GM12873 (cell line): Measurements from ENCODE around the gene USP53.

ENCODE experiments used
- TF ChIP-seq, protein P1 (sequence below): IDR thresholded peaks from 2 replicates; pipeline ENCODE4 v1.5.1; 2012; ENCODE audit warnings: low read depth, mild to moderate bottlenecking, moderate library complexity, low read length, control low read depth; ENCODE audit not compliant: insufficient read depth; ENCODE audit errors: missing control alignments

The USP53 gene

DNA sequence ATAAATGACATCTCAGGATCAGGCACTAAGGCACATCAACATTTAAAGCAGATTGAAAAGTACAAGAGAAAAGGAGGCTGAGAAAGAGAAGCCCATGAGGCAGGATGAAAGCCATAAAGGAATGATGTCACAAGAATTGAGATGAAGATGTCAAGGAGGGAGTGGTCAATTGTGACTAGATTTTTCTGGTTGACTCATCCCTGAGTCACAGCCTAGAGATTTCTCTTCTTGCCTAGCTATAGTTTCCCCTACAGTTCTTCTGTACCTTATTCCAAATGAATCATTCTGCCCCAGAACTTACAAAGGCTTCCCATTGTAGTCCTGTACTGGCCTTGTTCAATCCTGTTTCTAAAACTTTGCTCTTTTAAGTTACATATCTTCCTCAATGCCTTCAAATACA lies 3.4 kb upstream of the USP53 start:
- TF ChIP-seq, protein P1, sequence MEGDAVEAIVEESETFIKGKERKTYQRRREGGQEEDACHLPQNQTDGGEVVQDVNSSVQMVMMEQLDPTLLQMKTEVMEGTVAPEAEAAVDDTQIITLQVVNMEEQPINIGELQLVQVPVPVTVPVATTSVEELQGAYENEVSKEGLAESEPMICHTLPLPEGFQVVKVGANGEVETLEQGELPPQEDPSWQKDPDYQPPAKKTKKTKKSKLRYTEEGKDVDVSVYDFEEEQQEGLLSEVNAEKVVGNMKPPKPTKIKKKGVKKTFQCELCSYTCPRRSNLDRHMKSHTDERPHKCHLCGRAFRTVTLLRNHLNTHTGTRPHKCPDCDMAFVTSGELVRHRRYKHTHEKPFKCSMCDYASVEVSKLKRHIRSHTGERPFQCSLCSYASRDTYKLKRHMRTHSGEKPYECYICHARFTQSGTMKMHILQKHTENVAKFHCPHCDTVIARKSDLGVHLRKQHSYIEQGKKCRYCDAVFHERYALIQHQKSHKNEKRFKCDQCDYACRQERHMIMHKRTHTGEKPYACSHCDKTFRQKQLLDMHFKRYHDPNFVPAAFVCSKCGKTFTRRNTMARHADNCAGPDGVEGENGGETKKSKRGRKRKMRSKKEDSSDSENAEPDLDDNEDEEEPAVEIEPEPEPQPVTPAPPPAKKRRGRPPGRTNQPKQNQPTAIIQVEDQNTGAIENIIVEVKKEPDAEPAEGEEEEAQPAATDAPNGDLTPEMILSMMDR, result no peak

DNA sequence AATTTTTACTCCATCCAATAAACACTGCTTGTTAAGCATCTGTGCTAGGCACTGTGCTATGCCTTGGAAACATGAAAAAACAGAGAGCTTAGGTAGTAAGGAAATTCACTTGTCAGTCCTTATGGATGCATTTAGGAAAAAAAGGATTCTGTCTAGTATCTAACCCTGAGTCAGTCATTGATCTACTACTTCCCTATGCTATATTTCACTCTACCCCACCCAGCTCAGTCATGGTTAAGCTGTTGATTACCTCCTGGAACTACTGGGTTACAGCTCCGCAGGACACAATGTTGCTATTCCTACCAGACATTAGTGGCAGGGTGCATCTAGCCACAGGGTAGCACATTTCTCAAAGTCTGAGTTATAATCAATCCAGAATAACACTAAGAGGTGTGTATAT lies 2.9 kb upstream of the USP53 start:
- TF ChIP-seq, protein P1, result no peak

DNA sequence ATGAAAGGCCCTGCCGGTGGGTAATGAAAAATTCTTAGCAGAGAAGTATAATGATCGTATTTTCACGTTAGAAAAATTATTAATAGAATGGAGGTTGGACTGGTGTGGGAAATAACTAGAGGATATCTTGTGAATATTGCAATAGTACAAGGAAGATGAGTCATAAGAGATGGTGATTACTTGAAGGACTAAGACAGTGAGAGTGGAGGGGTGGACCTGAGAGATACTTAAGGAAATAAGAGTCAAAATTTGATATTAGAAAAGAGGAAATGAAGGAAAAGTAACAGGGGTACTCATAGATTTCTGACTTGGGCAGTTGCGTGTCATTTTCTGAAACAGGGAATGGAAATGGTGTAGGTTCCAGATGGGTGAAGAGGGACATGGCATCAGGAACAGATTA lies 1.7 kb upstream of the USP53 start:
- TF ChIP-seq, protein P1, result no peak

DNA sequence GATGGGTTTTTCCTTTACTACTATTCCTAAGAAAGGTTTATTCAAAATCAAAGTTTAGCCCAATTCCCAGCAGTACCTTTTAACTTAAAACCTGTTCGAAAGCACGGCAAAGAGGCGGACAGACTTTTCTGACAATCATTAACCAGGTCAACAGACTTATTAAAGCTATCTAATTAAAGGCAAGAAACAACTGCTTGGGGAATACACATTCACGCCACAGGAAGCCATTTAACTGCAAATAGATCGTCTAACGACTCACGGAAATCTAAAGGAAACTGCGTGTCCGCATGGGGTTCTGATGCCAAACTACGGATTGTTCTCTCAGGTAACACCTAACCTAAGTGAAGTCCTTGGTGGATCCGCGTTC lies 663 bp upstream of the USP53 start:
- TF ChIP-seq, protein P1, result no peak

DNA sequence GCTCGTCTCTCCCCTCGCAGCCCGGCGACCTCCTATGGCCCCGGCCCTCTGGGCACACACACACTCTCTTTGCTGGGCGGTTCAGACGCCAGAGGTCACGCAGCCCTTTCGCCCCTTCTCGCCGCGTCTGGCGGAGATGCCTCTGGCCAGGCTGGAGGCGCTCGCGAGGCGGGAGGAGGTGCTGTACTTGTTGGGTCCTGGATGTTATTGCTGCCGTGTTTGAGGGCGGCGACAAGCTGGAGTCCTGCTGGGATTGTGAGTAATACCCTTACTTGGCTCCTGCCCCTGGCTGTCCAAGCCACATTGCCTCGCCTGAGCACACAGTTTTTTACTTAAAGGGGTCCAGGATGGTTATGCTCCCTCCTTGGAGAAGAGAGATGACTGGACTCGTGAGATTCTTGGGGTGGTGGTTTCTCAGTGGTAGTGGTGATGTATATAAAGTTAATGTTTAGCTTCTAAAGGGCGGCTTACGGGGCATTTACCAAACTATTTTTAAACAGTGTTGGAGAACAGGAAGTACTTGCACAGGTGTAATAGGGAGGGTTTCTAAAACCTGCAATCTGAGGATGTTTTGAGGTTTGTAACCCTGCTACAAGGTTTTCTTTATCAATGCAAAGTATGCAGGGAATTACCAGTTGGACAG lies 572 bp downstream of the USP53 start:
- TF ChIP-seq, protein P1, result peak; percentile 46

DNA sequence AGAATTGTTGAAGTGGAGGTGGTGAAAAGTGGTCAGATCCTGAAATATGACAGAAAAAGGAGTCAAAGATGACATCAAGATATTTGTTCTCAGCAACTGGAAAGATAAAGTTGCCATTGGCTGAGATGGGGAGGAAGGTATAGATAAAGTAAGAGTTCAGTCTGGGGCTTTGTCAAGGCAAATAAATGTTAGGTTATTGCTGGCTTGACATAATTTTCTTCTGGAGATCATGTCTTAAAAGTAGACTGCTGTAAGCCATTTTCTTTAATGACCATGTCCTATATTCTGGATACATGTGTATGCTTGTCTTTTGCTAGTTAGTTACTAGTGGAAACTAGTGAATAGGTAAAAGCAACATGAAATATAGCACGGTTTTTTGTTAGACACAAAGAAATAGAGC lies 5.6 kb downstream of the USP53 start:
- TF ChIP-seq, protein P1, result no peak

DNA sequence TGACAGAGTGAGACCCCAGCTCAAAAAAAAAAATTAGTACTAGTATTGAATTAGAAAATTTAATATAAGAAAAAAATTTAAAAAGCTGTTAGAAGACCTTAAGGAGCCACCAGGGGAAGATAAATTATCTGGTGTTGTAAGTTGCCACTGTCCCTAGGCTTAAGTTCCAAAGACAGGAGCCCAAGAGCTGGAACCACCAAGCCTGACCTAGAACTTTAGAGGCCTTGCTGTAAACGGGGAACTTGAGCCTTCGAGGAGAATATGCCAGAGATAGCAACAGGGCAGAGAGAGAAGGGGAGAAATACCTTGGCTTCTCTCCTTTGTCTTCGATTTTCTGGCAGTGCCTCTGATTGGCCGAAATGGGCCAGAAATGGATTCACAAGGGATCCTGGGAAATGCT lies 8.9 kb downstream of the USP53 start:
- TF ChIP-seq, protein P1, result no peak

DNA sequence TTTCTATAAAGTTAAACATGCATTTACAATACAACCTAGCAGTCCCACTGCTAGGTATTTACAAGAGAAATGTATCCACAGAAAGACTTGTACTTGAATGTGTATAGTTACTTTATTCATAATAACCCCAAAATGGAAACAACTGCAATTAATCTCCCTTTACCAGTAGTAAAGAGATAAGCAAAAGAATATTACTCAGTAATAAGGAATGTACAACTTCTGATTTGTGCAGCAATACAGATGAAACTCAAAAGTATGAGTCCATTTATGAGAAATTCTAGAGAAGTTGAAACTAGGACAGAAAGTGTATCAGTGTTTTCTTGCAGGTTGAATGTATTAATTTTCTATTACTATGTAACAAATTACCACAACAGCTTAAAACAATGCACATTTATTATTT lies 15.2 kb downstream of the USP53 start:
- TF ChIP-seq, protein P1, result no peak
